ENCODE measurements around the gene ELAVL1.

ELAVL1 gene

GRCh38 chr19:7994928-7995809 lies 10.3 kb downstream of the ELAVL1 start:
- H3K9me3 ChIP-seq (ENCODE audit: control insufficient read depth, low read length), result no peaks in the 10 kb centered on the region
- H3K9ac ChIP-seq, result no peak overlapping the region
- H3K4me3 ChIP-seq (ENCODE audit: low read depth, low read length), result no peak overlapping the region
- no peaks in the 10 kb centered on the region for H3K27me3 ChIP-seq (ENCODE audit: control insufficient read depth, insufficient read depth, low read length)
- H3K4me2 ChIP-seq (ENCODE audit: low read length), result no peak overlapping the region
- H3K27ac ChIP-seq, result no peak overlapping the region
- no peaks in the 10 kb centered on the region for H3K36me3 ChIP-seq (ENCODE audit: control insufficient read depth, insufficient read depth, low read length)
- peaks cover 92% of the 10 kb centered on the region for H3K79me2 ChIP-seq
- H3K4me1 ChIP-seq, result peaks cover 14% of the 10 kb centered on the region
- no peak overlapping the region for H2AFZ ChIP-seq
- no peak for TF ChIP-seq CTCF (IDR thresholded peaks at IDR 0.05)

GRCh38 chr19:7994114-7994513 lies 11.3 kb downstream of the ELAVL1 start:
- Histone ChIP-seq H2AFZ (no peak overlapping the region), H3K9me3 (ENCODE audit: control insufficient read depth, low read length) (no peaks in the 10 kb centered on the region), H3K9ac (no peak overlapping the region), H3K27me3 (ENCODE audit: control insufficient read depth, insufficient read depth, low read length) (no peaks in the 10 kb centered on the region), H3K79me2 (peaks cover 96% of the 10 kb centered on the region), H3K4me1 (peaks cover 10% of the 10 kb centered on the region), H3K36me3 (ENCODE audit: control insufficient read depth, insufficient read depth, low read length) (no peaks in the 10 kb centered on the region), H3K27ac (no peak overlapping the region), H3K4me2 (ENCODE audit: low read length) (no peak overlapping the region), H3K4me3 (ENCODE audit: low read depth, low read length) (no peak overlapping the region)
- TF ChIP-seq CTCF (IDR thresholded peaks at IDR 0.05), result no peak

- Histone ChIP-seq H3K27ac (peak overlapping the region; percentile 27), H3K4me1 (peaks cover 10% of the 10 kb centered on the region), H3K36me3 (ENCODE audit: control insufficient read depth, insufficient read depth, low read length) (no peaks in the 10 kb centered on the region), H3K4me3 (ENCODE audit: low read depth, low read length) (peak overlapping the region; percentile 20), H3K27me3 (ENCODE audit: control insufficient read depth, insufficient read depth, low read length) (no peaks in the 10 kb centered on the region), H3K79me2 (peaks cover 94% of the 10 kb centered on the region), H3K9ac (no peak overlapping the region), H3K4me2 (ENCODE audit: low read length) (peak overlapping the region; percentile 37), H3K9me3 (ENCODE audit: control insufficient read depth, low read length) (no peaks in the 10 kb centered on the region), H2AFZ (no peak overlapping the region)
- no peak for TF ChIP-seq CTCF (IDR thresholded peaks at IDR 0.05)
These were observed 11.9 kb downstream of the ELAVL1 start for GRCh38 chr19:7993560-7993959.

GRCh38 chr19:7992575-7992974 lies 12.9 kb downstream of the ELAVL1 start:
- Histone ChIP-seq H2AFZ (no peak overlapping the region), H3K9ac (no peak overlapping the region), H3K9me3 (ENCODE audit: control insufficient read depth, low read length) (no peaks in the 10 kb centered on the region), H3K4me2 (ENCODE audit: low read length) (no peak overlapping the region), H3K27me3 (ENCODE audit: control insufficient read depth, insufficient read depth, low read length) (no peaks in the 10 kb centered on the region), H3K4me3 (ENCODE audit: low read depth, low read length) (no peak overlapping the region), H3K4me1 (peaks cover 10% of the 10 kb centered on the region), H3K79me2 (peaks cover 94% of the 10 kb centered on the region), H3K27ac (no peak overlapping the region), H3K36me3 (ENCODE audit: control insufficient read depth, insufficient read depth, low read length) (no peaks in the 10 kb centered on the region)
- TF ChIP-seq CTCF (IDR thresholded peaks at IDR 0.05), result no peak

All from parathyroid adenoma (tissue), 2 donors.